GM06990 (cell line): ENCODE data around the gene CR2.

ENCODE experiments used
- DNase-seq: peaks from one replicate; pipeline ENCODE4 v3.0.0-alpha.2; 2011; ENCODE audit not compliant: insufficient read length; ENCODE audit errors: extremely low read depth
- H3K27me3 ChIP-seq: replicated peaks from 2 replicates; pipeline ENCODE4 v1.6.0; 2011; ENCODE audit warnings: low read length; ENCODE audit not compliant: control insufficient read depth, insufficient read depth
- H3K36me3 ChIP-seq: 2 replicates; pipeline ENCODE4 v1.5.1; 2011; ENCODE audit warnings: low read length; ENCODE audit not compliant: control insufficient read depth, insufficient read depth
- H3K4me3 ChIP-seq: replicated peaks from 2 replicates; pipeline ENCODE4 v1.5.1; 2011; ENCODE audit warnings: low read depth, mild to moderate bottlenecking, control low read depth, low read length
- TF ChIP-seq, protein P1 (sequence below): IDR thresholded peaks from 2 replicates; pipeline ENCODE4 v1.5.1; 2011; ENCODE audit warnings: low read length, control low read depth, mild to moderate bottlenecking, inconsistent platforms; ENCODE audit not compliant: insufficient read depth, poor library complexity, severe bottlenecking

CR2 gene

DNA sequence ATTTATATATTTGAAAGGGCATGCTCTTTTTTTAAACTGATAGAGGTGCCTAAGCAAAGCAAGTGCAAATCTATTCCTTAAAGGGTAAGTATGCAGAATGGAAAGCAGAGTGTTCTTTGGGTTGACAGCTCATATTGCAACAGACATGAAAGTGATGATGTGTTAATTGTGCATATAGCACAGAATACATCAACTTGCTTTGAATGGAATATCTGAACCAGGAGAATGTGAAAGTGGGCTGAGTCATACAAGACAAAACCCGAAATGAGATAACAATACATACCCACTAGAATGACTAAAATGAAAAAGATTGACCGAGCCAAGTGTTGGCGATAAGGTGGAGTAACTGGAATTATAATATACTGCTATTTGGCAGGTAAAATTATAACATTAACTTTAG lies 46.2 kb downstream of the CR2 start:
- TF ChIP-seq, protein P1, sequence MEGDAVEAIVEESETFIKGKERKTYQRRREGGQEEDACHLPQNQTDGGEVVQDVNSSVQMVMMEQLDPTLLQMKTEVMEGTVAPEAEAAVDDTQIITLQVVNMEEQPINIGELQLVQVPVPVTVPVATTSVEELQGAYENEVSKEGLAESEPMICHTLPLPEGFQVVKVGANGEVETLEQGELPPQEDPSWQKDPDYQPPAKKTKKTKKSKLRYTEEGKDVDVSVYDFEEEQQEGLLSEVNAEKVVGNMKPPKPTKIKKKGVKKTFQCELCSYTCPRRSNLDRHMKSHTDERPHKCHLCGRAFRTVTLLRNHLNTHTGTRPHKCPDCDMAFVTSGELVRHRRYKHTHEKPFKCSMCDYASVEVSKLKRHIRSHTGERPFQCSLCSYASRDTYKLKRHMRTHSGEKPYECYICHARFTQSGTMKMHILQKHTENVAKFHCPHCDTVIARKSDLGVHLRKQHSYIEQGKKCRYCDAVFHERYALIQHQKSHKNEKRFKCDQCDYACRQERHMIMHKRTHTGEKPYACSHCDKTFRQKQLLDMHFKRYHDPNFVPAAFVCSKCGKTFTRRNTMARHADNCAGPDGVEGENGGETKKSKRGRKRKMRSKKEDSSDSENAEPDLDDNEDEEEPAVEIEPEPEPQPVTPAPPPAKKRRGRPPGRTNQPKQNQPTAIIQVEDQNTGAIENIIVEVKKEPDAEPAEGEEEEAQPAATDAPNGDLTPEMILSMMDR, result no peak
- H3K4me3 ChIP-seq, result no peak overlapping the region
- DNase-seq, result no peak
- H3K36me3 ChIP-seq, result no peaks in the 10 kb centered on the region
- H3K27me3 ChIP-seq, result no peaks in the 10 kb centered on the region

DNA sequence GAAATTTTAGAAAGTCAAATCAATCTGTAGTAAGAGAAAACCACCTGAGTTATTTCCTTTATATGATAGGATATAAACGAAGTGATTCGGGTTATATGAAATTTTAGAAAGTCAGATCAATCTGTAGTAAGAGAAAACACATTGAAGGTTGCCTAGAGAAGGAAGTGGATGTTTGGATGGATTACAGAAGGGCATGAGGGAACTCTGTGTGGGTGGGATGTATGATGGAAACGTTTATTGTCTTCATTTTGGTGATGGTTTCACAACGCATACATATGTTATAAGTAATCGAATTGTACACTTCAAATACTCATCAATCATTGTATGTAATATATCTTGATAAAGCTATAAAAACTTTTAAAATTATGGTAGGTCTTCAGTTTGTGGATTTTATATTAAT lies 46.9 kb downstream of the CR2 start:
- no peak for DNase-seq
- Histone ChIP-seq H3K36me3 (no peaks in the 10 kb centered on the region), H3K4me3 (no peak overlapping the region), H3K27me3 (no peaks in the 10 kb centered on the region)
- TF ChIP-seq, protein P1, result no peak

DNA sequence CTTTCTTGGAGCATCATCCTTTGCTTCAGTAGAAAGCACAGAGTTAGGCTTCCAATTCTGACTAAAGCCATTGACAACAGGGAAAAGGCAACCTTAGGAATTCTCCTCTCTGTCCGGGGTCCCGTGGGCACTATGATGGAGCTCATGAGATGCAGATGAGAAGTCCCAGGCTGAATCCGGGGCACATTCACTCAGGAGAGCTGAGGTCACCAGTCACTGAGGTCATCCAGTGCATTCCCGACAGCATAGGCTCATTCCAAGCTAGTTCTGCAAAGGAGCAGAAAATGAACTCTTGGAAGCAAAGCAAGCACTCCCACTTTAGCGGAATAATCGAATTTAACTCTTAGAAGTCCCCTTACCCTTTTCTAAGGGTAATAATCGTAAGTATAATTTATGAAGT lies 48.6 kb downstream of the CR2 start:
- Histone ChIP-seq H3K27me3 (no peaks in the 10 kb centered on the region), H3K4me3 (no peak overlapping the region), H3K36me3 (no peaks in the 10 kb centered on the region; the same call in 1 of the 2 replicates)
- TF ChIP-seq, protein P1, result no peak
- DNase-seq, result no peak

DNA sequence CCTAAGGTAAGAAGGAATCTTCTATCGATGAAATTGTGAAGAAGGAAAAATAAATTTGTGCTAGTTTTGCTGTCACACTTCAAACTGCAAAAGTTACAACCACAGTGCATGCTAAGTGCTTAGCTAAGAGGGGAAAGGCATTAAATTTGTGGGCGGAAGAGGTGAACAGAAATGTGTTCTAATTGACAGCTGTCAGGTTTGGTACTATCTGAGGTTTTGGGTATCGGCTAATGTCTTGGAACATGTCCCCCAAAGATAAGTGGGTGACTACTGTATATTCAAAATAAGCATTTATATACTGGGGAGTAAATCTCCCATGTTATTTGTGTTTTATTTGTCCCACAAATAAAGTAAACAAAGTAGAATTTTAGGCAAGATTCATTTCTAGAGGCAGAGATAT lies 49.8 kb downstream of the CR2 start:
- H3K36me3 ChIP-seq, result no peaks in the 10 kb centered on the region; the same call in 1 of the 2 replicates
- H3K4me3 ChIP-seq, result no peak overlapping the region
- no peak for DNase-seq
- TF ChIP-seq, protein P1, result no peak
- no peaks in the 10 kb centered on the region for H3K27me3 ChIP-seq

DNA sequence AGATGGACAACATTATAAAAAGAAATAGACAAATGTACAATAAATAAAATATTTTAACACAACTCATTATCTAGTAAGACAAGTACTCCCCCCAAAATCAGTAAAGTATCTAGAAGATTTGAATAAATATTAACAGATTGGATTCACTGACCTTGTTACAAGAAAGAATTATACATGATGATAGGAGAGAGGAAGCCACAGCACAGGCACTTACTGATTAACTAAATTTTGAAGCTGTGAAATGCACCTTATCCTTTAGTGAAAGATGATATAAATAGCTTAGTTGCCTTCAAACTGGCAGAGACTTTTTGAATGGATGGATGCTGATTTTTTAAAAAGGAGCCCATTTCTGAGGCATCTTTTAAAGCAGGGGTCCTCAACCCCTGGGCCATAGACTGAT lies 50.3 kb downstream of the CR2 start:
- H3K4me3 ChIP-seq, result no peak overlapping the region
- TF ChIP-seq, protein P1, result no peak
- DNase-seq, result no peak
- H3K27me3 ChIP-seq, result no peaks in the 10 kb centered on the region
- H3K36me3 ChIP-seq, result no peaks in the 10 kb centered on the region; the same call in 1 of the 2 replicates

DNA sequence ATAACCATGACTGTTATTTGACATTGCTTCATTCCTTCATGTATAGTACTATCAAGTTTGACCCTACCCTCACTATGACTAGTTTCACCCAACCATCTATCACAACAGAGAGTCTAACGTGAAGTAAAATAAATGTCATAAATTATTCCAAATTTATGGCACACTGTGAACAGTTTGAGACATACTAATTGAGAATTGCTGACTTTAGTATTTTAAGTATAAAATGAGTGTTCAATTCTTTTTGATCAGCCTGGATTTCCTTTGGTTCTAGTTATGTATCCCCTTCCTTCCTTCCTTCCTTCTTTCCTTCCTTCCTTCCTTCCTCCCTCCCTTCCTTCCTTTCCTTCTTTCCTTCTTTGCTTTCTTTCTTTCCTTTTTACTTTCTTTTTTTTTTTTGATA lies 56.3 kb downstream of the CR2 start:
- no peak overlapping the region for H3K4me3 ChIP-seq
- H3K27me3 ChIP-seq, result no peaks in the 10 kb centered on the region
- no peaks in the 10 kb centered on the region; the same call in 1 of the 2 replicates for H3K36me3 ChIP-seq
- TF ChIP-seq, protein P1, result no peak
- no peak for DNase-seq
